IMR-90 (cell line): ENCODE measurements around the gene SYNGR2.

Experiments used
- MXI1 ChIP-seq: IDR thresholded peaks from 2 replicates; pipeline ENCODE4 v1.6.1; 2012; ENCODE audit warnings: low read depth, mild to moderate bottlenecking, low read length, moderate library complexity, borderline replicate concordance
- POLR2A ChIP-seq: IDR thresholded peaks from 2 replicates; pipeline ENCODE4 v1.6.1; 2012; ENCODE audit warnings: mild to moderate bottlenecking, low read depth, low read length
- RCOR1 ChIP-seq: IDR thresholded peaks from 2 replicates; pipeline ENCODE4 v1.6.1; 2012; ENCODE audit warnings: mild to moderate bottlenecking, low read length, improper control_type of control experiment; ENCODE audit not compliant: insufficient replicate concordance
- TF ChIP-seq, protein P1 (sequence below): conservative IDR thresholded peaks from 2 replicates; pipeline ENCODE4 v1.5.1; 2012; ENCODE audit warnings: mild to moderate bottlenecking, low read depth, low read length, improper control_type of control experiment

DNA sequence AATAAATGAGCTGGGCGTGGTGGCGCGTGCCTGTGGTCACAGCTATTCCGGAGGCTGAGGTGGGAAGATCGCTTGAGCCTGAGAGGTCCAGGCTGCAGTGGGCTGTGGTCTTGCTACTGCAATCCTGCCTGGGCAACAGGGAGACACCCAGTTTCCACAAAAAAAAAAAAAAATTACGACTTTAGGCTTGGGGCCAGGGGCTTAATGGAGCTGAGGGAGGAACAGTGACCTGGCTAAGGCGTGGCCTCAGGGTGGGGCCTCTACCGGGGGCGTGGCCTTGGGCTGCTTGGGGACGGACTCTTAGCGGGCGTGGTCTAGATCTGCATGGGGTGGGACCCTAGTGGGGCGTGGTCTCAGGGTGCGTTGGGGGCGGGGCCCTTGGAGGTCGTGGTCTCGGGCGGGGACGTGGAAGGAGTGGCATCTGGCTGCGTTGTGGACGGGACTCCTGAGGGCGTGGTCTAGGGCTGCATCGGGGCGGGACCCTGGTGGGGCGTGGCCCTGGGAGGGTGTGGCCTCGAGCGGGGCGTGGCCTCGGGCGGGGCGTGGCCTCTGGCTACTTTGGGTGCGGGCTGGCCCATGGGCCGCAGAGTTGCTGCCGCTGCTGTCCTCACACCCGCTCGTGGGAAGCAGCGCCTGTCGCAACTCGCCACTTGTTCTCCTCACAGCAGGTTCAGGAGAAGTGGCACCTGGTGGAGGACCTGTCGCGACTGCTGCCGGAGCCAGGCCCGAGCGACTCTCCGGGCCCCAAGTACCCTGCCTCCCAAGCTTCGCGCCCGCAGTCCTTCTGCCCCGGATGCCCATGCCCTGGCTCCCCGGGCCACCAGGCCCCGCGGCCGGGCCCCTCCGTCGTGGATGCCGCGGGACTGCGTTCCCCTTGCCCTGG, 28.0 kb upstream of the SYNGR2 start:
- TF ChIP-seq, protein P1, sequence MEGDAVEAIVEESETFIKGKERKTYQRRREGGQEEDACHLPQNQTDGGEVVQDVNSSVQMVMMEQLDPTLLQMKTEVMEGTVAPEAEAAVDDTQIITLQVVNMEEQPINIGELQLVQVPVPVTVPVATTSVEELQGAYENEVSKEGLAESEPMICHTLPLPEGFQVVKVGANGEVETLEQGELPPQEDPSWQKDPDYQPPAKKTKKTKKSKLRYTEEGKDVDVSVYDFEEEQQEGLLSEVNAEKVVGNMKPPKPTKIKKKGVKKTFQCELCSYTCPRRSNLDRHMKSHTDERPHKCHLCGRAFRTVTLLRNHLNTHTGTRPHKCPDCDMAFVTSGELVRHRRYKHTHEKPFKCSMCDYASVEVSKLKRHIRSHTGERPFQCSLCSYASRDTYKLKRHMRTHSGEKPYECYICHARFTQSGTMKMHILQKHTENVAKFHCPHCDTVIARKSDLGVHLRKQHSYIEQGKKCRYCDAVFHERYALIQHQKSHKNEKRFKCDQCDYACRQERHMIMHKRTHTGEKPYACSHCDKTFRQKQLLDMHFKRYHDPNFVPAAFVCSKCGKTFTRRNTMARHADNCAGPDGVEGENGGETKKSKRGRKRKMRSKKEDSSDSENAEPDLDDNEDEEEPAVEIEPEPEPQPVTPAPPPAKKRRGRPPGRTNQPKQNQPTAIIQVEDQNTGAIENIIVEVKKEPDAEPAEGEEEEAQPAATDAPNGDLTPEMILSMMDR: no peak
- TF ChIP-seq MXI1 (no peak), POLR2A (no peak), RCOR1 (no peak)
